ENCODE data around the gene TRABD2B.

TRABD2B gene

GRCh38 chr1:47881505-47882442, 115.4 kb downstream of the TRABD2B start:
- DNase-seq (ENCODE audit: low read depth in 2 of 2): no peak

- no peak for DNase-seq (ENCODE audit: low read depth in 2 of 2)
Observed at GRCh38 chr1:47876587-47876963, 120.6 kb downstream of the TRABD2B start.

GRCh38 chr1:47875831-47876586, 121.2 kb downstream of the TRABD2B start:
- DNase-seq (ENCODE audit: low read depth in 2 of 2): no peak

- DNase-seq (ENCODE audit: low read depth in 2 of 2): no peak
Observed at GRCh38 chr1:47875036-47875435, 122.1 kb downstream of the TRABD2B start.

- no peak for DNase-seq (ENCODE audit: low read depth in 2 of 2)
Observed at GRCh38 chr1:47873337-47873736, 123.8 kb downstream of the TRABD2B start.

- DNase-seq (ENCODE audit: low read depth in 2 of 2): no peak
Observed at GRCh38 chr1:47872886-47873285, 124.3 kb downstream of the TRABD2B start.

GRCh38 chr1:47871799-47872353, 125.3 kb downstream of the TRABD2B start:
- no peak for DNase-seq (ENCODE audit: low read depth in 2 of 2)

GRCh38 chr1:47870946-47871676, 126.1 kb downstream of the TRABD2B start:
- no peak for DNase-seq (ENCODE audit: low read depth in 2 of 2)

GRCh38 chr1:47870480-47870879, 126.7 kb downstream of the TRABD2B start:
- no peak for DNase-seq (ENCODE audit: low read depth in 2 of 2)

GRCh38 chr1:47868348-47868676, 128.9 kb downstream of the TRABD2B start:
- DNase-seq (ENCODE audit: low read depth in 2 of 2): no peak

- DNase-seq (ENCODE audit: low read depth in 2 of 2): no peak
Observed at GRCh38 chr1:47867438-47868347, 129.5 kb downstream of the TRABD2B start.

- DNase-seq (ENCODE audit: low read depth in 2 of 2): no peak
Observed at GRCh38 chr1:47866601-47867437, 130.4 kb downstream of the TRABD2B start.

- no peak for DNase-seq (ENCODE audit: low read depth in 2 of 2)
Observed at GRCh38 chr1:47865881-47866535, 131.2 kb downstream of the TRABD2B start.

GRCh38 chr1:47859092-47859743, 138.0 kb downstream of the TRABD2B start:
- no peak for DNase-seq (ENCODE audit: low read depth in 2 of 2)

GRCh38 chr1:47856996-47857395, 140.2 kb downstream of the TRABD2B start:
- DNase-seq (ENCODE audit: low read depth in 2 of 2): no peak

- DNase-seq (ENCODE audit: low read depth in 2 of 2): no peak
Observed at GRCh38 chr1:47855230-47855629, 142.0 kb downstream of the TRABD2B start.

- no peak for DNase-seq (ENCODE audit: low read depth in 2 of 2)
Observed at GRCh38 chr1:47854552-47855144, 142.5 kb downstream of the TRABD2B start.

- DNase-seq (ENCODE audit: low read depth in 2 of 2): no peak
Observed at GRCh38 chr1:47853852-47854251, 143.3 kb downstream of the TRABD2B start.

GRCh38 chr1:47853059-47853458, 144.1 kb downstream of the TRABD2B start:
- DNase-seq (ENCODE audit: low read depth in 2 of 2): no peak

All from stimulated activated CD8-positive, alpha-beta memory T cell treated with anti-CD3 and anti-CD28 coated beads, Interleukin-7, amount 100 ng/mL, for 4 hours (primary cell).